ENCODE measurements around the gene SMAD3. TPM values are rescaled to one million over a fixed set of nuclear protein-coding genes. Genes with fewer than 3 reads are reported as not detected.
A peak's percentile ranks its signal among the peaks of the same experiment; 100 is the strongest.

The SMAD3 gene
- total RNA-seq, 1 donor from 2014 or later: 53.5 TPM

GRCh38 chr15:67105991-67106763 is 40.8 kb downstream of the SMAD3 start:
- H3K4me3 ChIP-seq: no peak overlapping the region
- intact Hi-C loops (cut with DNase I): no loop called here
- TF ChIP-seq POLR2A (IDR thresholded peaks at IDR 0.05): no peak
- TF ChIP-seq CTCF (IDR thresholded peaks at IDR 0.05): no peak
- TF ChIP-seq POLR2AphosphoS5 (IDR thresholded peaks at IDR 0.05; ENCODE audit: insufficient read depth in 1 of 2, low read depth in 1 of 2): no peak
- DNase-seq (ENCODE audit: extremely low spot score in 2 of 2): no peak
- H3K27ac ChIP-seq: peak overlapping the region; percentile 90
- no peaks in the 10 kb centered on the region for H3K36me3 ChIP-seq
- H3K9me3 ChIP-seq: no peaks in the 10 kb centered on the region
- H3K4me1 ChIP-seq: peaks cover 98% of the 10 kb centered on the region
- no peaks in the 10 kb centered on the region for H3K27me3 ChIP-seq

- Histone ChIP-seq H3K27ac (peak overlapping the region; percentile 90), H3K27me3 (no peaks in the 10 kb centered on the region), H3K4me3 (no peak overlapping the region), H3K36me3 (no peaks in the 10 kb centered on the region), H3K4me1 (peaks cover 93% of the 10 kb centered on the region), H3K9me3 (no peaks in the 10 kb centered on the region)
- no peak for DNase-seq (ENCODE audit: extremely low spot score in 2 of 2)
- TF ChIP-seq CTCF (IDR thresholded peaks at IDR 0.05) (no peak), POLR2A (IDR thresholded peaks at IDR 0.05) (no peak), POLR2AphosphoS5 (IDR thresholded peaks at IDR 0.05; ENCODE audit: insufficient read depth in 1 of 2, low read depth in 1 of 2) (no peak)
- intact Hi-C loops (cut with DNase I): no loop called here
These were observed 41.3 kb downstream of the SMAD3 start for GRCh38 chr15:67106764-67107013.

- H3K9me3 ChIP-seq: no peaks in the 10 kb centered on the region
- peaks cover 87% of the 10 kb centered on the region for H3K4me1 ChIP-seq
- peak overlapping the region; percentile 90 for H3K27ac ChIP-seq
- no peaks in the 10 kb centered on the region for H3K27me3 ChIP-seq
- intact Hi-C loops (cut with DNase I): no loop called here
- no peaks in the 10 kb centered on the region for H3K36me3 ChIP-seq
- H3K4me3 ChIP-seq: no peak overlapping the region
- no peak for DNase-seq (ENCODE audit: extremely low spot score in 2 of 2)
- TF ChIP-seq POLR2AphosphoS5 (IDR thresholded peaks at IDR 0.05; ENCODE audit: insufficient read depth in 1 of 2, low read depth in 1 of 2) (peak; percentile 46 to 94), POLR2A (IDR thresholded peaks at IDR 0.05) (no peak)
These were observed 41.8 kb downstream of the SMAD3 start for GRCh38 chr15:67107014-67107812.

GRCh38 chr15:67108122-67108961 is 42.9 kb downstream of the SMAD3 start:
- Histone ChIP-seq H3K27ac (peak overlapping the region; percentile 90), H3K36me3 (no peaks in the 10 kb centered on the region), H3K4me3 (no peak overlapping the region), H3K27me3 (no peaks in the 10 kb centered on the region), H3K9me3 (no peaks in the 10 kb centered on the region), H3K4me1 (peaks cover 76% of the 10 kb centered on the region)
- DNase-seq (ENCODE audit: extremely low spot score in 2 of 2): no peak
- TF ChIP-seq CTCF (IDR thresholded peaks at IDR 0.05) (no peak), POLR2AphosphoS5 (IDR thresholded peaks at IDR 0.05; ENCODE audit: insufficient read depth in 1 of 2, low read depth in 1 of 2) (no peak)
- intact Hi-C loops (cut with DNase I): no loop called here
